GM10266 (cell line): ENCODE results near the gene NEK10.

Experiments used
- DNase-seq: peaks from one replicate; pipeline ENCODE4 v3.0.0; 2012; ENCODE audit errors: extremely low spot score
- TF ChIP-seq, protein P1 (sequence below): IDR thresholded peaks from 2 replicates; pipeline ENCODE4 v1.5.1; 2012; ENCODE audit warnings: mild to moderate bottlenecking, low read depth; ENCODE audit not compliant: control insufficient read depth, insufficient read depth; ENCODE audit errors: missing control alignments

NEK10 gene

DNA sequence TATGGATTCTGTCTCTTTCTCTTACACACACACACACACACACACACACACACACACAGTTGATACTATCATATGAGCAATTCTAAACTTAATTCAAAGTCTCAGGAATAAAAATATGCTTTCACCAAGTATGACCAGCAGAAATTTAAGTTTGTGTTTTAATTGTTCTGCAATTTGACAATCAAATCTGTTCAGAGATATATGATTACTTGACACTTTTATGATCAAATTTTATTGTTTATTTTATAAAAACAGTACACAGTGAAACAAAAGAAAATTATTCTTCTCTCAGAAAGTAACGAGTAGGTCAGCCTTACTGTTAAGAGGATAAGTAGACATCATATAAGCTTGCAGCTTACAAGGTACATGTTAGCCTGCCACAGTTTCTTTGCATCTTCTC, 114.3 kb downstream of the NEK10 start:
- TF ChIP-seq, protein P1, sequence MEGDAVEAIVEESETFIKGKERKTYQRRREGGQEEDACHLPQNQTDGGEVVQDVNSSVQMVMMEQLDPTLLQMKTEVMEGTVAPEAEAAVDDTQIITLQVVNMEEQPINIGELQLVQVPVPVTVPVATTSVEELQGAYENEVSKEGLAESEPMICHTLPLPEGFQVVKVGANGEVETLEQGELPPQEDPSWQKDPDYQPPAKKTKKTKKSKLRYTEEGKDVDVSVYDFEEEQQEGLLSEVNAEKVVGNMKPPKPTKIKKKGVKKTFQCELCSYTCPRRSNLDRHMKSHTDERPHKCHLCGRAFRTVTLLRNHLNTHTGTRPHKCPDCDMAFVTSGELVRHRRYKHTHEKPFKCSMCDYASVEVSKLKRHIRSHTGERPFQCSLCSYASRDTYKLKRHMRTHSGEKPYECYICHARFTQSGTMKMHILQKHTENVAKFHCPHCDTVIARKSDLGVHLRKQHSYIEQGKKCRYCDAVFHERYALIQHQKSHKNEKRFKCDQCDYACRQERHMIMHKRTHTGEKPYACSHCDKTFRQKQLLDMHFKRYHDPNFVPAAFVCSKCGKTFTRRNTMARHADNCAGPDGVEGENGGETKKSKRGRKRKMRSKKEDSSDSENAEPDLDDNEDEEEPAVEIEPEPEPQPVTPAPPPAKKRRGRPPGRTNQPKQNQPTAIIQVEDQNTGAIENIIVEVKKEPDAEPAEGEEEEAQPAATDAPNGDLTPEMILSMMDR, result no peak
- DNase-seq, result no peak

DNA sequence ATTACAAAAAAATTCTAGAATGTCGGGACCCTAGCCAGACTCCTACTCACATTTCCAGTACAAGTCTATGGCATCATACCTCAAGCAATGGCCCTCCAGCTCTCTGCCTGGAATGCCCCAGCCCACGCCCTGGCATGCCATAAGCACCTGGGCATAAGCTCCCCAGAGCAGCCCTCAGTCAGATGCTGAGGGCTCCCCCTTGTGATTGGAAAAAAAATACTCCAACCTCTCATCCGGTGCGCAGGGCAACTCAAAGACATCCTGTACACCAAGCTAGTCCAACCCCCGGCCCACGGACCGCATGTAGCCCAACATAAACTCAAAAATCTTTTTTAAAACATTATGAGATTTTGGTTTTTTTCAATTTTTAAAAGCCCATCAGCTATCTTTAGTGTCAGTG, 115.4 kb downstream of the NEK10 start:
- peak; percentile 18 for DNase-seq

DNA sequence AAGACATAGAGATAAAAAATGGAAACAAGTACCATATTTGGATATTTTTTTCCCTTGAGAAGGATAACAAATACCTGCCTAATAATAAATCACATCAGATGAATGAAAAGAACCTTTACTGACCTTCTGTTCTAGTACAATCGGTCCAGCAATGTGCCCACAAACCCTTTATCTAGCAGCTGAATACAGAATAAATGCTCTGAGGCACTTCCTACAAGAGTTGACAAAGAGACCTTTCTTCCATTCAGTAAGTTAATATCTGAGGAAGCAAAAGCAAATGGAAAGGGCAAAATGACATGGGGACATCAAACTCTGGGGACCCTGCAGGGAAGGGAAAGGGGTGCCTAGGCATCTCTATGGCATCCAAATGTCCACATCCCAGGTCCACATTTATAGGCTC, 115.8 kb downstream of the NEK10 start:
- DNase-seq, result no peak
- TF ChIP-seq, protein P1, result no peak

More for the DNA sequence above, 115.4 kb downstream of the NEK10 start:
- TF ChIP-seq, protein P1, result peak; percentile 33

DNA sequence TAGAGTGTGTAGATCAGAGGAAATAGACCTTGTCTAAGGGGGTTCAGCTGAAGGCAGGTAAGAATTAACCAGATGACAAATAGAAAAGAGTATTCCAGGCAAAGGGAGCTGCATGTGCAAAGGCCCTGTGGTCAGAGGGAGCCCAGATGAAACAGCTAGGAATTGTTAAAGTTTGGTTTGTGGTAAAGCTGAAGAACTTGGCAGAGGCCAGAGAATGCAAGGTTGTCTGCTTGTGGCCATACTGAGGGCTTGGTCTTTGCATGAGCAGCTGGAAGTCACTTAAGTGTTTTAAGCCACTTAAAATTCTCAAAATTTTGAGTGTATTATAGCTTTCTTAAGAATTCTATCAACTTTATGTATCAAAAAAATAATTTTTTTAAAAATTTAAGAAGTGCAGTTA, 116.5 kb downstream of the NEK10 start:
- no peak for DNase-seq
- TF ChIP-seq, protein P1, result no peak

DNA sequence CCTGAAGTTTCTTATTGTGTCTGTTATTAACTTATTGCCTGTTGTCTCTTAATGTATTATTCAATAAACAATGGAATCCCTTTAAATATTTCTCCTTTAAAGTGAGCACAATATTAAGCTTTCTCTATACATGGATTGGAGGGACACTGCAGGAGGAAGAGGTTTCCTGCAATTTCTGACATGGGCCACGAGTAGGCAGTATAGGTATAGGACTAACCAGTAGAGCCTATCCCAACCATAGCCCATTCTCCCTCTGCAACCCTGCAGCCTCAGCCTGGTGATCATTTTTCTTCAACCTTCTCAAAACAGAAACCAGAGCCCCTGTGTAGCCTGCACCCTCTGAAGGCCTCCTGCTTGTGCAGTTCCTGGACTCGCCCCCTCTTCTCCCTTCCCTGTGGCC, 124.8 kb downstream of the NEK10 start:
- no peak for DNase-seq
- TF ChIP-seq, protein P1, result no peak

- TF ChIP-seq, protein P1, result no peak
- DNase-seq, result no peak
Measured at GRCh38 chr3:27239951-27240350, 129.2 kb downstream of the NEK10 start.

- TF ChIP-seq, protein P1, result no peak
- no peak for DNase-seq
Measured at GRCh38 chr3:27228805-27229204, 140.4 kb downstream of the NEK10 start.

- no peak for DNase-seq
Measured at GRCh38 chr3:27224197-27224596, 145.0 kb downstream of the NEK10 start.

More at GRCh38 chr3:27224197-27224596, 145.0 kb downstream of the NEK10 start:
- TF ChIP-seq, protein P1, result no peak
